Measurements from ENCODE around the gene B3GNT2.
A peak's percentile ranks its signal among the peaks of the same experiment; 100 is the strongest.
"Not testable (repeated sequence)": the region's sequence is repeated elsewhere in the genome, so short reads cannot be mapped to it uniquely, and the experiment has no call there.

The B3GNT2 gene

DNA sequence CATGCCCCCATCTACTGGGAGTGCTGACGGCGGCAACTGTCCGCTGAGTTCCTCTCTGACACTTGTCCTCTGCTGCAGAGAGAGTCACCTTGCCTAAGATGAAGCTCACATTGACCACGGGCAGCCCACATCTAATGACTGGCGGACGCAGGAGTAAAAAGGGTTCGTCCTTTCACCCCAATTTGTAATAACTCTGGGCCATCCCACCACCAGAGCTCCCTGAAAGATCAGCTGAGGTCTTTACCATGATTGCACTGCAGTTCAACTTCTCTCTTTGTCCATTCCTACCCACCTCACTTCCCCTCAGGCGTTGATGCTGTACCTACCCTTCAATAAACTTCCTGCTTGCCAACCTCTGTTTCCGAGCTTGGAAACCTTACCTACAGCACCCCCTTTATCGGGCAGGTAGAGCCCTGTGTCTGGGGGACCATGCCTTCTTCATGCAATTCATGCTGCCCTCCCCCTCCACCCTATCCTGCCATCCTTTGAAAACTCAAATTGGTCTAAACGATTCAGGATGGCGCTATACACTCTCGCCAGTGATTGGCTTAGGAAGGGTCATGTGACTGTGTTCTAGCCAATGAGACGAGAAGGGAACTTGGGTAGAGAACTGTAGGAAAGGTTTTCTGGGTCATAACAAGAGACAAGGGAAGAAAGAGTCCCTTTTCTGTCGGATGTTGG is 10.3 kb upstream of the B3GNT2 start:
- DNase-seq (ENCODE audit: low spot score) = no peak

DNA sequence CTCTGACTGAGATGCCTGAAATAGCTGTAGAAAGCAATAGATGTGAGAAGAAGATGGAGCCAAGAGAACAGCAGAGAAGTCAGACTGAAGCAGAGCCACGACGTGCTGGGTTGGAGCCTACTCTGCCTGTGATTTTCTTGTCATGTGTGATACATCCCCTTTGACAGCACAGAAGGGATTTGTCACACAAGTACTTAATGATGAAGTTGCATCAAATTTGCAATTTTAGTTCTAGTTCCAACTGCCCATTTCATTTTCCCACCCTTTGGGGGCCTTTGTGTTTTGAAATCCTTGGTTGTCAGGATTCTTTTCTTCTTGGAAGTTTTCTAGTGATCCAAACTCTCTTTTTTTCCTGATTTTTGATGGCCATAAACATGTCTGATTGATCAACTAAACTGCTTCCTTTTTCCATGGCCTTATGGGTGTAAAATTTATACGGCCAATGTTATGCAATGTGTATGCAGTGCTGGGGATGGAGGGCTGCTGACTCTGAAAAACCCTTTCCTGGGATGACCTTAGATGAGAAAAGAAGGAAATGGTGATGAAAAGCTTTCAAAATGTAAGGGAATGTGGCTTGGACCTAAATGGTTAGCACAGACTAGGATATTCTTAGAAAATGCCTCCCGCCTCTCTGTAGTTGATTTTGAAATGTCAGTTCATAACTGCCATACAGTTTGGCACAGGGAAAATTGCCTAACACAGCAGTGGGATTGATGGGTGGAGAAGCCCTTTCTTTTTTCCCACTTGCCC is 9.6 kb upstream of the B3GNT2 start:
- no peak for DNase-seq (ENCODE audit: low spot score)

GRCh38 chr2:62187246-62187645 is 8.7 kb upstream of the B3GNT2 start:
- no peak for DNase-seq (ENCODE audit: low spot score)

DNA sequence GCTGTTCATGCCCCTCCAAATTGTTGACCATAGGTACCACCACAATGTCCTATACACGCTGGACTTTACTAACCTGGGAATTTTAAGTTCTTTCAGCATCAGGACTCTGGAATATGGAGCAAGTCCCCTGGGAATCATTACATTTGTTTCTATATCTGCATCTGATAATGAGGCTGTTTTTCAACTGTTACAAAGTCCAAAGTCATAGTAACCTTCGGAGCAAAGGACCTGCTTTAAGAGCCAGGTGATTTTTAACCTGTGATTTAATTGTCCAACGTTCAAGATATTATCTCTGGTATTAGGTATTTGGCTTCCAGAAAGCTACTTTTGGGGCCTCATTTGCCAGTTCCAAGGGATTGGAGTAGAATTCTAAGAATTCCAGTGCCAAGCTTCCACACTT is 7.5 kb upstream of the B3GNT2 start:
- DNase-seq (ENCODE audit: low spot score) = no peak

GRCh38 chr2:62189196-62189595 is 6.7 kb upstream of the B3GNT2 start:
- no peak for DNase-seq (ENCODE audit: low spot score)

GRCh38 chr2:62192811-62193210 is 3.1 kb upstream of the B3GNT2 start:
- DNase-seq (ENCODE audit: low spot score) = no peak

DNA sequence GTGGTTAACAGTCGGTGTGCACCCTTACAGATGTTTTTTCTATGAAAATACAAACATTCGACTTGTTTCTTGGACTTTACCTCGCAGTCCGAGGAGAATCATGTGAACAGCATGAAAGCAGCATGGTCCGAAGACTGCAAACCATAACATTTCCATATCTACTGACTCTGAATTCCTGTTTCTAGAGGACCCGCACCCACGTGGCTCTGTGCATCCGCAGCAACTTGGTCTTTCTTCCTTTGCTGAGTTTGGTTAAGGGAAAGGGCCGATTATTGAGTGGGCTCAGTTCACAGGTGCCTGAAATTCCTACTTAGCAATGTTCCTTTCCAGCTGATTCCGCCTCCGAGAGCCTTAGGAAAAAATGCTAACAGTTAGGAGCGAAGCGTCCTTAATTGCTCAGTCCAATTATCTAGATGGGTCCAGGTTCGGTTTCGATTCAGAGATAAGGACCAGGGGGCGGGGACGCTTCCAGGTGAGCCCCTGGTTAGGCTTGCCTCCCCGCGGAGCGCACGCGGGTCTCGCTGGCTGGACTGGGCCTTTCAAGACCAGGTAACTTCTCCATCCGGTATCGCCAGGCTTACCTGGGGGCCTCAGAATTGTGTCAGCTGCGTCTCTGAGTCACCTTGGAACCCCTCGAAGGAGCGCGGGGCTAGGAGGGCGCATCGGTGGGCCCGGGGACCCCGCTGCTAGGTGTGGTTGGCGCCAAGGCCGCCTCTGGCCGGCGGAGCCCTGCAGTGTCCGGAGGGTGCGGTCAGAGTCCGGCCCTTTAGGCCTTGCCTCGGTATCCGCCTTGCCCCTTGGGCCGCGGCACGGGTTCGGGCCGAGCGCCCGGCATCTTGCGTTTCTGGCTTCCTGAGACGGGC is 1.1 kb upstream of the B3GNT2 start:
- no peak for DNase-seq (ENCODE audit: low spot score)

DNA sequence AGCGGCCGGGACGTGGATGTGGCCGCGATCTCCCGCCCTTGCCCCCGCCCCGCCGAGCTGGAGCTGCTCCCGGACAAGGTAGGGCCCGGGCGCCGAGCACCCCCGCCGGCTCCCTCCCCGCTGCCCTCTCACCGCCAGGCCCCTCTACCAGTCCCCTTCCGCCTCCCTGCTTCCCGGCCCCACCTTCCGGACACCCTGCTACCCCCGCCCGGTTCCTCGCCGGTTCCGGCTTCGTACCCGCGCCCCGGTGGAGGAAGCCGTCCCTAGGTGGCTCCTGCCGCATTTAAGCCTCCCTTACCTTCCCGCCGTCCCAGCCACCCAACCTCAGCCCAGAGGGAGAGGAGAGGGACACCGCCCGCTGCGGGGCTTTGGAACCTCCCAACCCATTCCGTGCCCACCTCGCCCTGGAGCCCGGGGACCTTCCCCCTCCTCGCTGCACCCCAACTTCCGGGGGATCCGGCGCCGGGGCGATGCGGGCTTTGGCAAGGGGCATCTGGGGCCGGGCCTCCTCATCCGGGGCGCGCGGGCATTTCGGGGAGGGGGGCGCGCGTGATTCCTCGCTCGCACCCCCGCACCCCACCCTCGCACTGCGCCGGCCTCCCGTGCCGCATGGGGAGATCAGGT is 475 bp downstream of the B3GNT2 start:
- DNase-seq (ENCODE audit: low spot score) = peak; percentile 67

- DNase-seq (ENCODE audit: low spot score) = peak; percentile 52
Observed at GRCh38 chr2:62197011-62197924, 1.4 kb downstream of the B3GNT2 start.

DNA sequence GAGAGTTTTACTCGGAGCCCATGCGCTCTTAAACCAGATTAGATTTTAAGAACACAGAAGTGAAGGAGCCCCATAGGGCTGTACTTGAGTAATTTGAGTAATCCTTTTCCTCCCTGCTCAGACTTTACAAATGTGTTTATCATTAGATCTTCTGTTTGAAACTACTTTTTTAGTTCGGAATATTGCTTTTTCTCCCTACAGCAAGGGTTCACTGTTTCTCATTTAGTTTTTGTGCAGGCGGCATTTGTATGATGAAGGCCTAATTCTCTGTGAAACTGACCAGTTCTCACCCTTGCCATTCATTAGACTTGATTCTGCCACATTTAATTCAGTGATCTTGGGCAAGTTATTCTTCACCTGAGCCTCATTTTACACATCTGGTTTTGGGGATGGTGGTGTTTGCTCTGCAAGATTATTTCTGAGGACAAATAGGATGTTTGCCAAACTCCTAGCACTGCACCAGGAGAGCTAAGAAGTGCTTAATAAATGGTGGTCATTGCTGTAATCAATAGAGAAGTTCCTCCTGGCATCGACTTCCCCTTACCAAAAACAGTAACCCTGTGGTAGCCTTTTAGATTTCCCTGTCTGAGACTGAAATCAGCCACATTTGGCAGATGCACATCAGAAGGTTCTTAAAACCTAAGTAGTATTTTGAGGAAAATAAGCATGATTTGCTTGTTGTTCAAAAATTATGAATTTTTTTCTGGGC is 2.2 kb downstream of the B3GNT2 start:
- no peak for DNase-seq (ENCODE audit: low spot score)

- not testable (repeated sequence) for DNase-seq (ENCODE audit: low spot score)
Observed at GRCh38 chr2:62198854-62199253, 2.9 kb downstream of the B3GNT2 start.

- no peak for DNase-seq (ENCODE audit: low spot score)
Observed at GRCh38 chr2:62199392-62200125, 3.6 kb downstream of the B3GNT2 start.

- DNase-seq (ENCODE audit: low spot score) = no peak
Observed at GRCh38 chr2:62200291-62200841, 4.5 kb downstream of the B3GNT2 start.

DNA sequence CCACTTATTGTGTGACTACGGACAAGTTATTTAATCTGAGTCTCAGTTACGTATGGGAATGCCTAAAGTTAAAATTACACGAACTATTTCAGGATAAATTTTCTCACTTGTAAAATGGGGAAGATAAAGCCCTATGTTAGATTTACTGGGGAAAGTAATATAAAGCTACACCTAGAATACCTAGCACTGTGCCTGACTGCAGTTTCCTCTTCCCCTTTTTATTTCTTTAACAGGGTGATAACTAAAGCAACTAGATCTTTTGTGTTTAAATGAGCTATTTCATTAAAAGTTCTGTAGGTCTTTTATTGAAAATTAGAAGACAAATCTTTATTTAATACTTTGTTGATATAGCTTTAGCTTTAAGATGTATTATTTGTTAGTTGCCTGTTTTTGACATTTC is 5.0 kb downstream of the B3GNT2 start:
- DNase-seq (ENCODE audit: low spot score) = no peak

DNA sequence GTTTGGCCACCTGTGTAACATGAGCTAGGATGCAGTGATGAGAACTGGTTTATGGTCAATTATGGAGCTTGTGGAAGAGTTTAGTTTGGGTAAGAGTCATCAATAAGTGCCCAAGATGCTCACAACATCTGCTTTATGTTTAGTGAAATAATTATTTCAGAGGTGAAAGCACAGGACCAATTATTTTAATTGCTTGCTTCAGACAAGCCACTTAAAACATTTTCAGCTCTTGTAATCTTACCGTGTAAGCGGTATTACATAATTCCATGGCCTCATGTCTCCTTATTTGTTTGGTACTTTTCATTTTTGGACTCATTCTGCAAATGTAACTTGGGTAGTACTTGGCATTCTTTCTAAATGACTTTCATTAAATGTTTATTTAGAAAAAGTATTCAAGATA is 5.4 kb downstream of the B3GNT2 start:
- DNase-seq (ENCODE audit: low spot score) = no peak

- no peak for DNase-seq (ENCODE audit: low spot score)
Observed at GRCh38 chr2:62202019-62202722, 6.3 kb downstream of the B3GNT2 start.

GRCh38 chr2:62202729-62203128 is 6.8 kb downstream of the B3GNT2 start:
- no peak for DNase-seq (ENCODE audit: low spot score)

- no peak for DNase-seq (ENCODE audit: low spot score)
Observed at GRCh38 chr2:62203459-62203858, 7.5 kb downstream of the B3GNT2 start.

GRCh38 chr2:62204998-62205496 is 9.1 kb downstream of the B3GNT2 start:
- no peak for DNase-seq (ENCODE audit: low spot score)
